ENCODE data around the gene ZNF689.

Gene ZNF689

DNA sequence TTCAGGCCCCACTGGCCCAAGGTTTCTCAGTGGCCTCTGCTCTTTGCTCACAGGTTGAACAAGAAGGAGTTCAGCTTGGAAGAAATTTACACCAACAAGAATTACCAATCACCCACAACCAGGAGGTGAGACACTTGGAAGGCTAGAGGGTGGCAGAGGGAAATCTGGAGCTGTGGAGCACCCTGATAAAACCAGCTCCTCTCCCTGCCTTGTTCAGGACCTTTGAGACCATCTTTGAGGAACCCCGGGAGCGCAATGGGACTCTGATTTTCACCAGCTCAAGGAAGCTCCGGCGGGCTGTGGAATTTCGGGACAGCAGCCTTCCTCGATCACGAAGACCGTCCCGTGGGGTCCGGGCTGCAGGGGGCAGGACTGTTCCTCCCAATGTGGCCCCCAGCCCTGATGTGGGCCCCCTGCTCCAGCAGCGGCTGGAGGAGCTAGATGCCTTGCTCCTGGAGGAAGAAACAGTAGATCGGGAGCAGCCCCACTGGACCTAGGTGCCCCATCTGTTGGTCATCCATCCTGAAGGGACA lies 45.7 kb upstream of the ZNF689 start:
- H3K4me3 ChIP-seq (replicated peaks; ENCODE audit: low read depth, low read length): no peak overlapping the region
- no peak for TF ChIP-seq CTCF (IDR thresholded peaks at IDR 0.05; ENCODE audit: low read depth, low read length, missing control alignments)
- DNase-seq (ENCODE audit: extremely low read depth, low read depth): no peak

DNA sequence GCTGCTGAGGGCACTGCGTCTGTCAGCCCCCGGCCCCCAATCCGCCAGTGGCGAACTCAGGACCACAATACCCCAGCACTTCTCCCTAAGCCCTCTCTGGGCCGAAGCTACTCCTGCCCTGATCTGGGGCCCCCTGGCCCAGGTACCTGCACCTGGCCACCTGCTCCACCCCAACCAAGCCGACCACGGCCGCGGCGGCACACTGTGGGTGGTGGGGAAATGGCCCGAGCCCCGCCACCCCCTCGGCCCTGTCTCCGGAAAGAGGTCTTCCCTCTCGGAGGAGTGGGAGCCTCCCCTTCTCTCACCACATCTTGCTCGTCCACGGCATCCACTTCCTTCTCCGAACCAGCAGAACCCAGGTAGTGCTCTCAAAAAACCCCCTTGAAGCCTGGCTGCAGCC lies 44.7 kb upstream of the ZNF689 start:
- no peak overlapping the region for H3K4me3 ChIP-seq (replicated peaks; ENCODE audit: low read depth, low read length)
- no peak for TF ChIP-seq CTCF (IDR thresholded peaks at IDR 0.05; ENCODE audit: low read depth, low read length, missing control alignments)
- DNase-seq (ENCODE audit: extremely low read depth, low read depth): no peak

DNA sequence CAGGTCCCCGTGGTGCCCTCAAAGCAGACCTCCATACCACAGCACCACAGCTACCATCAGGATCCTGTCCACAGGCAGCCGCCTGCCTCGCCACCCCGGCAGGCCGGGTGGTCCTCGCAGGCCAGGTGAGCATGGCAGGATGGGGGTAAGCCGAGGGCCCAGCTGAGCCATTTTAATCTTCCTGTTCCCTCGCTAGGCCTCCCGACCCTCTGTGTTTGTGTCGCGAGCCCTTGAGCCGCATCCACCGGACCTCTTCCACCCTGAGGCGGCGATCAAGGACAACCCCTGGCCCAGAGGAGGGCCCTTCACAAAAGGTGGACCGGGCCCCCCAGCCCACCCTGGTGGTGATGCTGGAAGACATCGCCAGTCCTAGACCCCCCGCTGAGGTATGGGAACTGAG lies 42.5 kb upstream of the ZNF689 start:
- no peak for TF ChIP-seq CTCF (IDR thresholded peaks at IDR 0.05; ENCODE audit: low read depth, low read length, missing control alignments)
- H3K4me3 ChIP-seq (replicated peaks; ENCODE audit: low read depth, low read length): peak overlapping the region; percentile 89; the same call in 1 of the 2 replicates
- DNase-seq (ENCODE audit: extremely low read depth, low read depth): no peak

- no peak for DNase-seq (ENCODE audit: extremely low read depth, low read depth)
- peak overlapping the region; percentile 89 for H3K4me3 ChIP-seq (replicated peaks; ENCODE audit: low read depth, low read length)
- no peak for TF ChIP-seq CTCF (IDR thresholded peaks at IDR 0.05; ENCODE audit: low read depth, low read length, missing control alignments)
These were observed 41.8 kb upstream of the ZNF689 start for GRCh38 chr16:30652005-30652296.

GRCh38 chr16:30651124-30652004 lies 41.2 kb upstream of the ZNF689 start:
- peak; percentile 48 for TF ChIP-seq CTCF (IDR thresholded peaks at IDR 0.05; ENCODE audit: low read depth, low read length, missing control alignments)
- no peak for DNase-seq (ENCODE audit: extremely low read depth, low read depth)
- H3K4me3 ChIP-seq (replicated peaks; ENCODE audit: low read depth, low read length): peak overlapping the region; percentile 89

- TF ChIP-seq CTCF (IDR thresholded peaks at IDR 0.05; ENCODE audit: low read depth, low read length, missing control alignments): no peak
- peak within 1 kb of the TSS; percentile 89 for H3K4me3 ChIP-seq (replicated peaks; ENCODE audit: low read depth, low read length)
- peak; percentile 97 for DNase-seq (ENCODE audit: extremely low read depth, low read depth)
These were observed 40.4 kb upstream of the ZNF689 start, which contains the start of gene PRR14 for GRCh38 chr16:30650369-30651123. PRR14 (plus strand) TSS chr16:30650960; CDS start chr16:30651646, 686 bp downstream.
